Hematopoietic multipotent progenitor cell (in vitro differentiated cells): ENCODE data around the gene REEP6. TPM values are rescaled to one million over a fixed set of nuclear protein-coding genes. Genes with fewer than 3 reads are reported as not detected.
"Not testable (repeated sequence)": the region's sequence is repeated elsewhere in the genome, so short reads cannot be mapped to it uniquely, and the experiment has no call there.

Experiments
- DNase-seq, 3 donors: peaks; one replicate each; pipeline ENCODE4 v3.0.0-alpha.2; 2011 to 2015; ENCODE audit warnings: low read depth in 2 of 3, low spot score in 2 of 3
- total RNA-seq: library from RNA; depleted of rRNA; stranded (reverse); fragments of >200 nt; gene quantifications from one replicate; pipeline ENCODE4 v1.2.3, GENCODE V29; 2012

Gene REEP6
- total RNA-seq, 1 donor: 3.2 TPM

GRCh38 chr19:1522061-1522460 lies 31.1 kb downstream of the REEP6 start:
- no peak for DNase-seq

- DNase-seq: no peak
Observed at GRCh38 chr19:1522838-1523237, 31.9 kb downstream of the REEP6 start.

- DNase-seq: no peak
Observed at GRCh38 chr19:1523412-1524286, 32.7 kb downstream of the REEP6 start, which contains the start of gene PLK5. TSS of gene PLK5 (plus strand) at chr19:1524077. CDS start at chr19:1526997, 2,920 bp downstream.

GRCh38 chr19:1524287-1524971 lies 33.4 kb downstream of the REEP6 start:
- DNase-seq: no peak

GRCh38 chr19:1524972-1525325 lies 34.0 kb downstream of the REEP6 start:
- no peak for DNase-seq

GRCh38 chr19:1525343-1525742 lies 34.4 kb downstream of the REEP6 start:
- no peak for DNase-seq

- DNase-seq: no peak
Observed at GRCh38 chr19:1526066-1526778, 35.2 kb downstream of the REEP6 start.

GRCh38 chr19:1526979-1527649 lies 36.1 kb downstream of the REEP6 start:
- no peak for DNase-seq

- no peak for DNase-seq
Observed at GRCh38 chr19:1527650-1528309, 36.8 kb downstream of the REEP6 start.

- no peak for DNase-seq
Observed at GRCh38 chr19:1528596-1529429, 37.8 kb downstream of the REEP6 start.

- no peak for DNase-seq
Observed at GRCh38 chr19:1529430-1529816, 38.4 kb downstream of the REEP6 start.

- not testable (repeated sequence) for DNase-seq
Observed at GRCh38 chr19:1530856-1531255, 39.9 kb downstream of the REEP6 start.

- DNase-seq: no peak
Observed at GRCh38 chr19:1531587-1531986, 40.6 kb downstream of the REEP6 start.

- DNase-seq: no peak
Observed at GRCh38 chr19:1532003-1532402, 41.0 kb downstream of the REEP6 start.

GRCh38 chr19:1533510-1534150 lies 42.6 kb downstream of the REEP6 start:
- DNase-seq: no peak

GRCh38 chr19:1534972-1535371 lies 44.0 kb downstream of the REEP6 start:
- DNase-seq: no peak

- not testable (repeated sequence) for DNase-seq
Observed at GRCh38 chr19:1535699-1536098, 44.7 kb downstream of the REEP6 start.

- no peak for DNase-seq
Observed at GRCh38 chr19:1538978-1539377, 48.0 kb downstream of the REEP6 start.

- not testable (repeated sequence) for DNase-seq
Observed at GRCh38 chr19:1539749-1540148, 48.8 kb downstream of the REEP6 start.
